GM18511 (cell line): ENCODE measurements around the gene ADAM33.

Experiments
- ATAC-seq: cut with Tn5 transposase; IDR thresholded peaks from one replicate; pipeline ENCODE4 v1.9.1; 2021; ENCODE audit warnings: mild to moderate bottlenecking, moderate library complexity; ENCODE audit not compliant: unreplicated experiment

Gene ADAM33

GRCh38 chr20:3652221-3652620 lies 29.6 kb downstream of the ADAM33 start:
- no peak for ATAC-seq

- ATAC-seq = no peak
These were observed 30.4 kb downstream of the ADAM33 start for GRCh38 chr20:3651204-3651962.

- no peak for ATAC-seq
These were observed 32.9 kb downstream of the ADAM33 start for GRCh38 chr20:3648951-3649350.

GRCh38 chr20:3647473-3647872 lies 34.3 kb downstream of the ADAM33 start:
- ATAC-seq = no peak

GRCh38 chr20:3646651-3647050 lies 35.2 kb downstream of the ADAM33 start:
- no peak for ATAC-seq

- ATAC-seq = no peak
These were observed 35.8 kb downstream of the ADAM33 start for GRCh38 chr20:3646067-3646440.

GRCh38 chr20:3645309-3646066 lies 36.3 kb downstream of the ADAM33 start:
- ATAC-seq = no peak

GRCh38 chr20:3640259-3640658 lies 41.6 kb downstream of the ADAM33 start:
- no peak for ATAC-seq

- ATAC-seq = no peak
These were observed 46.5 kb downstream of the ADAM33 start for GRCh38 chr20:3635346-3635745.

GRCh38 chr20:3633913-3634478 lies 47.8 kb downstream of the ADAM33 start:
- ATAC-seq = no peak

- ATAC-seq = no peak
These were observed 49.4 kb downstream of the ADAM33 start for GRCh38 chr20:3632311-3633004.

GRCh38 chr20:3631534-3631933 lies 50.3 kb downstream of the ADAM33 start:
- no peak for ATAC-seq

GRCh38 chr20:3630429-3630828 lies 51.4 kb downstream of the ADAM33 start:
- no peak for ATAC-seq

GRCh38 chr20:3629893-3630292 lies 51.9 kb downstream of the ADAM33 start:
- ATAC-seq = no peak

GRCh38 chr20:3628502-3629314 lies 53.1 kb downstream of the ADAM33 start:
- ATAC-seq = no peak

GRCh38 chr20:3627476-3627875 lies 54.3 kb downstream of the ADAM33 start:
- no peak for ATAC-seq

- no peak for ATAC-seq
These were observed 59.4 kb downstream of the ADAM33 start for GRCh38 chr20:3622406-3622805.

- ATAC-seq = no peak
These were observed 60.7 kb downstream of the ADAM33 start for GRCh38 chr20:3621111-3621510.
